ENCODE measurements around the gene UBTD1. TPM values are rescaled to one million over a fixed set of nuclear protein-coding genes. Genes with fewer than 3 reads are reported as not detected.

The UBTD1 gene
- total and polyA plus RNA-seq, 8 donors, result 16.6 to 41.0 (median 20.6) TPM

GRCh38 chr10:97511711-97512440 lies 13.2 kb downstream of the UBTD1 start:
- Histone ChIP-seq H3K36me3 (no peaks in the 10 kb centered on the region), H3K4me3 (no peak overlapping the region), H3K27me3 (no peaks in the 10 kb centered on the region), H3K4me1 (peaks cover 3 to 4% of the 10 kb centered on the region in 2 donors), H3K9me3 (no peaks in the 10 kb centered on the region), H3K27ac (no peak overlapping the region)
- TF ChIP-seq CTCF (IDR thresholded peaks at IDR 0.05), result no peak
- no peak for DNase-seq
- intact Hi-C loops (cut with DNase I), result no loop called here
- ATAC-seq, result no peak

GRCh38 chr10:97512993-97513392 lies 14.3 kb downstream of the UBTD1 start:
- Histone ChIP-seq H3K36me3 (no peaks in the 10 kb centered on the region), H3K27me3 (no peaks in the 10 kb centered on the region), H3K4me1 (peaks cover 12 to 15% of the 10 kb centered on the region in 2 donors), H3K4me3 (no peak overlapping the region), H3K9me3 (no peaks in the 10 kb centered on the region), H3K27ac (no peak overlapping the region)
- intact Hi-C loops (cut with DNase I), result no loop called here
- ATAC-seq, result no peak
- no peak for DNase-seq
- TF ChIP-seq CTCF (IDR thresholded peaks at IDR 0.05), result no peak

GRCh38 chr10:97514344-97514743 lies 15.6 kb downstream of the UBTD1 start:
- Histone ChIP-seq H3K36me3 (no peaks in the 10 kb centered on the region), H3K9me3 (no peaks in the 10 kb centered on the region), H3K27me3 (no peaks in the 10 kb centered on the region), H3K27ac (no peak overlapping the region), H3K4me3 (no peak overlapping the region), H3K4me1 (peaks cover 22 to 28% of the 10 kb centered on the region in 2 donors)
- no peak for TF ChIP-seq CTCF (IDR thresholded peaks at IDR 0.05)
- intact Hi-C loops (cut with DNase I), result no loop called here
- no peak for DNase-seq
- ATAC-seq, result no peak

GRCh38 chr10:97515271-97515978 lies 16.7 kb downstream of the UBTD1 start:
- H3K36me3 ChIP-seq, result no peaks in the 10 kb centered on the region
- ATAC-seq, result no peak
- no peak for TF ChIP-seq CTCF (IDR thresholded peaks at IDR 0.05)
- peaks cover 22 to 31% of the 10 kb centered on the region in 2 donors for H3K4me1 ChIP-seq
- DNase-seq, result no peak
- H3K9me3 ChIP-seq, result no peaks in the 10 kb centered on the region
- no peak overlapping the region for H3K4me3 ChIP-seq
- intact Hi-C loops (cut with DNase I), result no loop called here
- no peaks in the 10 kb centered on the region for H3K27me3 ChIP-seq
- no peak overlapping the region for H3K27ac ChIP-seq

GRCh38 chr10:97517096-97517750 lies 18.5 kb downstream of the UBTD1 start:
- Histone ChIP-seq H3K27me3 (no peaks in the 10 kb centered on the region), H3K4me1 (peaks cover 24 to 36% of the 10 kb centered on the region in 2 donors), H3K9me3 (no peaks in the 10 kb centered on the region), H3K4me3 (no peak overlapping the region), H3K36me3 (no peaks in the 10 kb centered on the region), H3K27ac (peak overlapping the region; percentile 34 to 67)
- TF ChIP-seq CTCF (IDR thresholded peaks at IDR 0.05), result no peak
- no peak for DNase-seq
- ATAC-seq, result no peak
- intact Hi-C loops (cut with DNase I), result no loop called here

Measured in left lung (tissue), 10 donors.